Superior temporal gyrus (tissue), 1 donor: ENCODE measurements around the gene FOXP2.
"Not testable (repeated sequence)": the region's sequence is repeated elsewhere in the genome, so short reads cannot be mapped to it uniquely, and the experiment has no call there.

Source experiments
- DNase-seq: peaks from one replicate; pipeline ENCODE4 v3.0.0-alpha.2; 2016; ENCODE audit errors: extremely low spot score

The FOXP2 gene

GRCh38 chr7:114422507-114423501 lies 8.2 kb downstream of the FOXP2 start:
- no peak for DNase-seq

DNA sequence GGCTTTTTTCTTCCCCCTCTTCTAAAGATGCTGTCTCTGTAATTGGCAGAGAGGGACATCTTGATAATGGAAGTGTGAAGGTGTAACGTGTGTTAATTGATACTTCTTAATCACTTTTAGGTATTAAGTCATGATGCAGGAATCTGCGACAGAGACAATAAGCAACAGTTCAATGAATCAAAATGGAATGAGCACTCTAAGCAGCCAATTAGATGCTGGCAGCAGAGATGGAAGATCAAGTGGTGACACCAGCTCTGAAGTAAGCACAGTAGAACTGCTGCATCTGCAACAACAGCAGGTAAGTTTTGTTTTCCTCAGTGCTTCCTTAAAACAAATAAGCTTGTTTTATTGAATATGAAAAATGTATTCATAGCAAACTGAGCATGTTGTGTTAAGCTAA lies 11.8 kb downstream of the FOXP2 start:
- no peak for DNase-seq

DNA sequence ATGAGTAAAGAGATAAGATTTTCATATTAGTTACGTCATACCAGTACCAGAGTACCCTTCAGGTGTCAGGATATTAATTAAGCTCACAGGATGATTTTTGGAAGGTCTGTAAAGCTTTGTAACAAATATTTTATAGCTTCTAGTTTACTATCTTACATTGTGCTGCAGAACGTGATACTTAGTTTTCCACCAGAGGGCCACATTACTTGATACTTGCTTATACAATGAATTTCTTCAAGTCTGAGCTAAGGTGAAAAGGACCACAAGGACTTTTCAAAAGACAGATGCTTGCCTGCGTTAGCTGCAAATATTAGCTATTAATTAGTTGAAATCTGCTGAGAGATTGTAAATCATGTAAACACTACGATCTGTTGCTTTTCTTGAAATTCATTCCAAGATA lies 12.2 kb downstream of the FOXP2 start:
- DNase-seq: no peak

DNA sequence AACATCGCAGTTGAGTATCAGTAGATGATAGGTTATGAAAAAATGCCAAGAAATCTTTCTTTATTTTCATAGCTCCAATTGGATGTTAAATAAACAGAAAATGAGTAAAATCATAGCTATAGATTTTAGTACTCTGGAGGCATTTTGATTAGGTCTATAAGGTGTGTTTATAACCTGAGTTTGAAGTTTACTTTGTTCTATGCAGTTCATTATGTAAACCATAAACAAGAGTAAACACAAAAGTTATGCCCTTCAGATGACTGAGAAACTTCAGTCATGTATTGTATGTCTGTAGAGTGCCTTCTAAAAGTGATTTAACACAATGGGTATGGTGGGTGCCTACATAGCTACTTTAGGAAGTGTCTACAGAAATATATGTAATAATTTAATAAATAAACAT lies 13.6 kb downstream of the FOXP2 start:
- DNase-seq: no peak

DNA sequence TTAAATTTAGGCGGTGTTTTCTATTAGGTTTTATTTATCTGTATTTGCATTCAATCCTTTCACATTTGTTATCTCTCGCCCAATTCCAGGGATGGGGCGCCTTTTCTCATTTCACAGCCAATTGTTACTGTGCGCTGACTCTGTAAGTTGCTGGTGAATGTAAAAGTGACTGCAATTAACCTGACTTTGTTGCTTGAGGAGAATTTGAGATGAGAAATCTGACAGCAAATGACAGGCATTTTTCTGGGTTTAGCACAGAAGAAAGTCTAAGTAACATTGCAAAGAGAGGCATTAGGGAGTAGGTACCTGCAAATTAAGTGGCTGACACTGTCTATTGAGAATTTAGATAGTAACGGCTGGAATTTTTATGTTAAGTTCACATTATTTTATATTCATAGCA lies 16.6 kb downstream of the FOXP2 start:
- no peak for DNase-seq

- no peak for DNase-seq
Measured at GRCh38 chr7:114432061-114432460, 17.4 kb downstream of the FOXP2 start.

- DNase-seq: no peak
Measured at GRCh38 chr7:114432703-114433102, 18.1 kb downstream of the FOXP2 start.

DNA sequence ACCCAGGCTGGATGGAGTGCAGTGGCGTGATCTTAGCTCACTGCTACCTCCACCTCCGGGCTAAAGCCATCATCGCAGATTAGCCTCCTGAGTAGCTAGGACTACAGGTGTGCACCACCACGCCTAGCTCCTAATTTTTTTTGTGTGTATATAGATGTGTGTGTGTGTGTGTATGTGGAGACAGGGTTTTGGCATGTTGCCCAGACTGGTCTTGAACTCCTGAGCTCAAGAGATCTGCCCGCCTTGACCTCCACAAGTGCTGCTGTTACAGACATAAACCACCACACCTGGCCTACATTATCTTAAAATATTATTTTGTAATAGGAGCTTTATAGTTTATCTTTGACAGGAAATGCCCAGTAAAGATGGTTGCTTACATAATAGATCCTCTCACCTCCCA lies 25.0 kb downstream of the FOXP2 start:
- DNase-seq: no peak

DNA sequence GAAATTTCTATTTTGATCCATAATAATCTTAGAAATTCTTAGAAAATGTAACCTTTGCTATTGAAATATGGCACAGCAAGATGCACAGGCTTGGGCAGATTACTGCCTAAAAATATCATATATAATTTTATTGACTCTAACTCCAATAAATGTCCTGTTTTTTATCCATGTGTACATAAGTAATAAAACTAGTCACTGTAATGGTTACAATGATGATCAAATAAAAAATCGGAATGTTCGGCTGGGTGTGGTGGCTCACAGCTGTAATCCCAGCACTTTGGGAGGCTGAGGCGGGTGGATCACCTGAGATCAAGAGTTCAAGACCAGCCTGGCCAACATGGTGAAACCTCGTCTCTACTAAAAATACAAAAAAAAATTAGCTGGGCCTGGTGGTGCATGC lies 26.3 kb downstream of the FOXP2 start:
- not testable (repeated sequence) for DNase-seq

GRCh38 chr7:114444196-114444595 lies 29.6 kb downstream of the FOXP2 start:
- no peak for DNase-seq

DNA sequence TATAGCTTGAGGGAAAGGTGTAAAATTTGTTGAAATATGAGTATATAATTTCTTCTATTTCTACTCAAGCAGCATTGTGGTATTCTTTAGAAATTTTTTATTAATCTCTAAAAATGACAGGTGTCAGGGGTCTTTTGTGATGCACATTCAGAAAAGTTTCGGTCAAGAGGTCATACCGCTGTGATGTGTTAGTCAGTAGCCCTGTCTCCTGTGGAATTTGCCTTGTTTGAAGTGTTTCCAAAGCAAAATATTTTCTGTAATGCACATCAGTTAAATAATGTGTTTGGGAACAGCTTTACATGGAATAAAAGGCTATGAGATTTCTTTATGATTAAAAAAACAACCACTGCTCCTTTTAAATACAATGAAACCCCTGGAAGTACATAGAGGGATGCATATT lies 35.8 kb downstream of the FOXP2 start:
- DNase-seq: no peak

GRCh38 chr7:114459574-114459973 lies 45.0 kb downstream of the FOXP2 start:
- no peak for DNase-seq

DNA sequence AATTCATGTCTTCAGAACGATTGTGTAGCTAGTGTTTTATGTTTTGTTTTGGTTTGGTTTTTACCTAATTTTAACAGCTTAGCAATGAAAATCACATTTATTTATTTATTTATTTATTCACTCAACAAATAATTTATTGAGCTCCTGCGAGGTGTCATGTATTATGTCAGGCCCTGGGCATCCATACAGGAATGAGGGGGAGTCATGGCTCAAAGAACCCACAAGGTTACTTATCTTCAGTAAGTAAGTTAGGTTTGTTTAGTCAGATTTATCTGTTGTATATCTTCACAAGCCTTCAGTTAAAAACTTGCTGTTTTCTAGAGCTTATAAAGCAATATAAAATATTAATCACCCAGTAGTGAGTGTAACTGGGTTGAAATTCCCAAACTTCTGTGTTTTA lies 45.4 kb downstream of the FOXP2 start:
- no peak for DNase-seq

GRCh38 chr7:114466917-114467316 lies 52.3 kb downstream of the FOXP2 start:
- no peak for DNase-seq

GRCh38 chr7:114468844-114469243 lies 54.2 kb downstream of the FOXP2 start:
- no peak for DNase-seq

GRCh38 chr7:114472896-114473512 lies 58.4 kb downstream of the FOXP2 start:
- no peak for DNase-seq

- DNase-seq: no peak
Measured at GRCh38 chr7:114478384-114478783, 63.8 kb downstream of the FOXP2 start.

DNA sequence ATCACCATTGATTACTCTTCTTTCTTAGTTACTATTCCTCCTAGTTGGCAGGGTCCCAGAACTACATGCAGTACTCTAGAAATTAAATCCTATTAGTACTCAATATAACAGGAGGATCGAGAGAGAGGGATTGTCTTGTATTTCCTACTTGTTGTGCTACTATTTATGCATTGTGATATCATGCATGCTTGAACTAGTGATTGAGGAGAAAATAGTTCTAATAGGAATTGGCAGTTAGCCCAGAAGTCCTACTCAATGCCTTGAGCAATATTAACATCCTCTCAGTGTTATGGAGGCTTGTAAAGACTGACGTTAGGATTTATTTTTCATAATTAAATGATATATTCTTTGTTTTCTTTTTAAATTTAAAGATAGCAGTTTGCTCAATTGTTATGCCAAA lies 67.4 kb downstream of the FOXP2 start:
- no peak for DNase-seq

GRCh38 chr7:114484226-114484625 lies 69.6 kb downstream of the FOXP2 start:
- DNase-seq: no peak

DNA sequence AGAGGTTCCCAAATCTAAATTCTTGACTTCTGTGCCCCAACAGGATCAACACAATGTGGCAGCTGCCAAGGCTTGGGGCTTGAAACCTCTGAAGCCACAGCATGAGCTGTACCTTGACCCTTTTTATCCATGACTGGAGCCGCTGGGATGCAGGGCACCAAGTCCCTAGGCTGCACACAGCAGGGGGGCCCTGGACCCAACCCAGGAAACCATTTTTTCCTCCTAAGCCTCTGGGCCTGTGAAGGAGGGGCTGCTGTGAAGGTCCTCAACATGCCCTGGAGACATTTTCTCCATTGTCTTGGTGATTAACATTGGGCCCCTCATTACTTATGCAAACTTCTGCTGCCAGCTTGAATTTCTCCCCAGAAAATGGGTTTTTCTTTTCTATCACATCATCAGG lies 72.6 kb downstream of the FOXP2 start:
- DNase-seq: no peak

DNA sequence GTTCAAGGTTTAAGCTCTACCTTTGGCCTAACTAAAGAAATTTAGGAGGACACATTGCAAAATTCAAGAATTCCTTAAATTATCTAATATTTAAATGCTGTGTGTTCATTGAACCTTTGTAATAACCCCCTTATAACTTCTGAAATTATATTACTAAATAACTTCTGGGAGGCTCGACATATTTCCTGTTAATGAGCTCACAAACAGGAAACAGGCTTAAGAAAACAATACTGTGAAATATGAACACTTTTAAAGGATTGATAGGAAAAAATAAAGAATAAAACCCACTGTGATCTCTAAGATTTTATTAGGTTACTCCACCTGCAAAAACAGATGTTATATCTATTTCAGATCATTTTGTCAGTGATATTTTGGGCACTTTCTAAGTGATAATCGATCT lies 74.1 kb downstream of the FOXP2 start:
- DNase-seq: no peak

DNA sequence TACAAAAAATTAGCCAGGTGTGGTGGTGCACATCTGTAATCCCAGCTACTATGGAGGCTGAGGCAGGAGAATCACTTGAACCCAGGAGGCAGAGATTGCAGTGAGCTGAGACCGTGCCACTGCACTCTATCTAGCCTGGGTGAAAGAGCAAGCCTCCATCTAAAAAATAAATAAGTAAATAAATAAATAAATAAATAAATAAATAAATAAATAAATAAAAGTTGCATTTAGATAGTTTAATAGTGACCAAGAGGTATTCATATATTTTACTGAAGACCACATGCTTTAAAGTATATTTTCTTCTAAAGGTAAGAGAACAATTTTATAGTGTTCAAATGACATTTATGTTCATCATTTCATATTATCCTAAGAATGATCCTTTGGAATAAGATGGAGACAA lies 82.9 kb downstream of the FOXP2 start:
- DNase-seq: not testable (repeated sequence)
